DND-41 (cell line): Measurements from ENCODE around the gene CHERP.

ENCODE experiments used
- ATAC-seq: fragments of 200-7000 bp; cut with Tn5 transposase; 3 replicates; pipeline ENCODE4 v1.9.1; 2021; ENCODE audit warnings: low read depth; ENCODE audit not compliant: insufficient read depth
- DNase-seq: peaks from one replicate; pipeline ENCODE4 v3.0.0-alpha.2; 2020
- H2AFZ ChIP-seq: 2 replicates; pipeline ENCODE4 v1.6.0; 2012; ENCODE audit warnings: low read depth, low read length
- H3K27ac ChIP-seq: 2 replicates; pipeline ENCODE4 v1.5.1; 2012; ENCODE audit warnings: low read length, inconsistent platforms
- H3K27me3 ChIP-seq: fragments of 200-600 bp; sonication (generic); 2 replicates; pipeline ENCODE4 v1.6.0; 2012; ENCODE audit warnings: low read length, mild to moderate bottlenecking, inconsistent platforms; ENCODE audit not compliant: insufficient read depth, poor library complexity
- H3K36me3 ChIP-seq: 2 replicates; pipeline ENCODE4 v1.5.1; 2012; ENCODE audit warnings: low read length, inconsistent platforms; ENCODE audit not compliant: insufficient read depth
- H3K4me1 ChIP-seq: 2 replicates; pipeline ENCODE4 v1.5.1; 2012; ENCODE audit warnings: mild to moderate bottlenecking, low read length; ENCODE audit not compliant: insufficient read depth
- H3K4me2 ChIP-seq: 2 replicates; pipeline ENCODE4 v1.6.0; 2012; ENCODE audit warnings: mild to moderate bottlenecking, moderate library complexity, low read length, inconsistent platforms; ENCODE audit not compliant: insufficient read depth
- H3K4me3 ChIP-seq, 2 experiments: fragments of 200-600 bp in 1 of 2; shearing (Covaris generic) in 1 of 2; 2 replicates each; pipeline ENCODE4 v1.5.1; 2012 to 2016; ENCODE audit warnings: inconsistent platforms in 2 of 2, low read length in 2 of 2, mild to moderate bottlenecking in 2 of 2, low read depth in 1 of 2, moderate library complexity in 1 of 2
- H3K79me2 ChIP-seq: 2 replicates; pipeline ENCODE4 v1.6.0; 2012; ENCODE audit warnings: low read length, inconsistent platforms; ENCODE audit not compliant: insufficient read depth
- H3K9ac ChIP-seq: 2 replicates; pipeline ENCODE4 v1.6.0; 2012; ENCODE audit warnings: low read depth, mild to moderate bottlenecking, inconsistent platforms, low read length, moderate library complexity
- H3K9me3 ChIP-seq: 2 replicates; pipeline ENCODE4 v1.5.1; 2012; ENCODE audit warnings: low read length, moderate library complexity, mild to moderate bottlenecking, inconsistent platforms; ENCODE audit not compliant: insufficient read depth, severe bottlenecking
- H4K20me1 ChIP-seq: 2 replicates; pipeline ENCODE4 v1.6.0; 2012; ENCODE audit warnings: low read length; ENCODE audit not compliant: insufficient read depth
- CTCF ChIP-seq: IDR thresholded peaks from 2 replicates; pipeline ENCODE4 v1.5.1; 2012; ENCODE audit warnings: borderline replicate concordance, low read length, moderate library complexity, mild to moderate bottlenecking; ENCODE audit not compliant: poor library complexity, severe bottlenecking; ENCODE audit errors: extremely low read depth
- EZH2 ChIP-seq: IDR thresholded peaks from 3 replicates; pipeline ENCODE4 v1.6.1; 2012; ENCODE audit warnings: borderline replicate concordance, low read depth, mild to moderate bottlenecking, moderate library complexity, low read length, inconsistent platforms; ENCODE audit not compliant: severe bottlenecking

Gene CHERP

DNA sequence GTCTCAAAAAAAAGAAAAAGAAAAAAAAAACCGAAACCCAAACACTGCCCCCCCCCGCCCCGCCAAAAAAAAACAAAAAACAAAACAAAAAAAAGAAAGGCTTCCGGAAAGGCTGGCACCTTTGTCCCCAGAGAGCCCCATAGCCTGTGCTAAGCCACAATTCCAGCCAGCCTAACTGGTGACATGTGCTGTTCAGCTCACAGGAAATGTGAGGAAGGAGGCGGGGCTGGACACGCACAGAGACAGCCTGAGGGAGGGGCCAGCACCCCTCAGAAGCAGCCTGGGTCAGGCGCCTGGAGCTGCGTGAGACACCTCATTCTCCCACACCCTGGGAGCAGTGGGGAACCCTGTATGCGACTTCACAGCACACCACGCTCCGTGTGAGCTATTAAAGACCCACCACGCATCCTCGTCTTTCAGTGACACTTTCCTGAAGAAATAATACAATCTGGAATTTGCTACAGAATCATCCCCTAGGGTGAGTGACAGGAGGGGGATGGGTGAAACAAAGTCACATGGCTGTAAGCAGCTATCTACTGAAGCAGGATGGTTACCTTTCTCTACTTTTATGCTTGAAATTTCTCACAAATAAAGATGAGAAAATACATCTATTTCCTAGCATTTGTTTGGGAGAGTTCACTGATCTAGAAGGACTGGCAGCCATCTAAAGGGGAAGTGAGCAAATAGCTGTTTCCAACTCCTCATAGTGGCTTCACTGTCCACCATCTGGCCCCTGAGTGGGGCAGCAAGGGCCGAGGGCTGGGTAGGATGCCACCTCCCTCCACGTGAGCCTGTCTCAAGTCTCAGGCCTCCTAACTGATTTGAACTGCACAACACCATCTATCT is 42.2 kb upstream of the CHERP start:
- Histone ChIP-seq H3K79me2 (peaks cover 93% of the 10 kb centered on the region), H3K4me3 (peak overlapping the region in 1 of 2 experiments; percentile 56; a peak in 3 of 4 replicates), H3K9me3 (no peaks in the 10 kb centered on the region), H4K20me1 (peaks cover 82% of the 10 kb centered on the region), H3K27me3 (no peaks in the 10 kb centered on the region), H3K4me1 (peaks cover 65% of the 10 kb centered on the region), H3K27ac (peak overlapping the region; percentile 93), H3K4me2 (peak overlapping the region; percentile 75), H3K36me3 (peaks cover 27% of the 10 kb centered on the region), H2AFZ (peak overlapping the region; percentile 5; the same call in 1 of the 2 replicates), H3K9ac (peak overlapping the region; percentile 54)
- ATAC-seq (peak; percentile 78), DNase-seq (peak; percentile 94)
- TF ChIP-seq EZH2 = no peak
- no peak for TF ChIP-seq CTCF

DNA sequence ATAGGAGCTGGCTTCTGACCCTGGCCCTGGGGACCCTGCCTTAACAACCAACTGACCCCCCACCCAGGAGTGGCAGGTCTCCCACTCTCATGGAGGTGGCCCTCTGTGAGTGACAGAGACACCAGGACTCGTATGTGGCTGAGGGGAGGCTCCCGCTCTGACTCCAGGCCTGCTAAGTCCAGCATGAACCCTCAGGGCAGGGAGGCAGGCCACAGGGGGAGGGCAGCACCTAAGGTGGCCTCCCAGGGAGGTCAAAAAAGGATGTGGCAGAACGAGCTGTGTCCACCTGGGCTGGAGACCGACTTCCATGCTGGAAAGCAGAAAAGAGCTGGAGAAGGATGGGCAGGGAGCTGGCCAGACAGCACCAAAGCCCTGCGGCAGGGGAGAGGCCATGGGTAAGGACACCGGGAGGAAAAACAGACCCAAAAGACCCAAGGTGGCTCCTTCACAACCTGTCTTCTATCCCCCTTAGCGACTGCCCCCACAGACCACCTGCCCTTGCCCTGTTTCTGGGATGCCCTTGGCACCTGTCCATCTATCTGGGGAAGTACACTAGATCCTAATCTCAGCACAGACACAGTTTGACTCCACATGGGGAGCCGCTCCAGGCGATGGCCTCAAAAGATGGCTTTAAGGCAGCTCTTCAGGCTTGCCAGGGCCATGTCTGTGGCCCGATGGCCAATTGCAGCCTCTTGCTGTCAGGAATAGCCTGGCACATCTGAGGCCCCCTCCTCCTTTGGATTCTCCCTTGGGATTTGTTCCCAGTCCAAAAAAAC is 40.4 kb upstream of the CHERP start:
- H3K4me3 ChIP-seq = no peak overlapping the region
- H3K27ac ChIP-seq = peak overlapping the region; percentile 87
- no peak for ATAC-seq
- H3K36me3 ChIP-seq = peaks cover 43% of the 10 kb centered on the region
- H4K20me1 ChIP-seq = peaks cover 82% of the 10 kb centered on the region
- H3K9me3 ChIP-seq = no peaks in the 10 kb centered on the region
- H3K4me1 ChIP-seq = peaks cover 47% of the 10 kb centered on the region
- no peaks in the 10 kb centered on the region for H3K27me3 ChIP-seq
- DNase-seq = no peak
- H2AFZ ChIP-seq = no peak overlapping the region
- TF ChIP-seq CTCF = no peak
- TF ChIP-seq EZH2 = no peak
- H3K4me2 ChIP-seq = no peak overlapping the region
- no peak overlapping the region for H3K9ac ChIP-seq
- H3K79me2 ChIP-seq = peaks cover 93% of the 10 kb centered on the region

DNA sequence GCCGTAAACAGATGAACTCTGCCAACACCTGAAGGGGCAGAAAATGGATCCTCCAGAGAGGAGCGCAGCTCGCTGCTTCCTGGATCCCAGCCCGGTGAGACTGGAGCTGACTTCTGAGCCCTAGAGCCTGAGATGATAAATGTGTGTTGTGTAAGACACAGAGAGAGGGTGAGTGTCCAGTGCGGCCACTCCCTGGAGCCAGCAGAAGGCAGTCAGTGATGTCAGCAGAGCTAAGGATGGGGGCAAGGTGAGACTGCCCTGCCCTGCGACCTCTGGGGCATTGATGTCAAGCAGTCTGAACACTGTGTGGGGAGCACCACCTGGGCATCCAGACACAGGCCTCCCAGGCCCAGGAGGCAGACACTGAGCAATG is 39.7 kb upstream of the CHERP start:
- peaks cover 40% of the 10 kb centered on the region for H3K4me1 ChIP-seq
- no peak overlapping the region for H3K4me2 ChIP-seq
- TF ChIP-seq EZH2 = no peak
- no peak for TF ChIP-seq CTCF
- peaks cover 50% of the 10 kb centered on the region for H3K36me3 ChIP-seq
- H3K79me2 ChIP-seq = peaks cover 95% of the 10 kb centered on the region
- ATAC-seq (no peak), DNase-seq (no peak)
- H3K27me3 ChIP-seq = no peaks in the 10 kb centered on the region
- no peak overlapping the region for H3K9ac ChIP-seq
- H3K4me3 ChIP-seq = no peak overlapping the region
- no peaks in the 10 kb centered on the region for H3K9me3 ChIP-seq
- peak overlapping the region; percentile 30; the same call in 1 of the 2 replicates for H3K27ac ChIP-seq
- H2AFZ ChIP-seq = no peak overlapping the region
- H4K20me1 ChIP-seq = peaks cover 82% of the 10 kb centered on the region
